GM19395 (cell line): Measurements from ENCODE around the gene C1QL4.
A peak's percentile ranks its signal among the peaks of the same experiment; 100 is the strongest.
"Not testable (repeated sequence)": the region's sequence is repeated elsewhere in the genome, so short reads cannot be mapped to it uniquely, and the experiment has no call there.

ENCODE experiments used
- ATAC-seq: cut with Tn5 transposase; IDR thresholded peaks from one replicate; pipeline ENCODE4 v1.9.1; 2021; ENCODE audit warnings: mild to moderate bottlenecking, moderate library complexity; ENCODE audit not compliant: unreplicated experiment

The C1QL4 gene

DNA sequence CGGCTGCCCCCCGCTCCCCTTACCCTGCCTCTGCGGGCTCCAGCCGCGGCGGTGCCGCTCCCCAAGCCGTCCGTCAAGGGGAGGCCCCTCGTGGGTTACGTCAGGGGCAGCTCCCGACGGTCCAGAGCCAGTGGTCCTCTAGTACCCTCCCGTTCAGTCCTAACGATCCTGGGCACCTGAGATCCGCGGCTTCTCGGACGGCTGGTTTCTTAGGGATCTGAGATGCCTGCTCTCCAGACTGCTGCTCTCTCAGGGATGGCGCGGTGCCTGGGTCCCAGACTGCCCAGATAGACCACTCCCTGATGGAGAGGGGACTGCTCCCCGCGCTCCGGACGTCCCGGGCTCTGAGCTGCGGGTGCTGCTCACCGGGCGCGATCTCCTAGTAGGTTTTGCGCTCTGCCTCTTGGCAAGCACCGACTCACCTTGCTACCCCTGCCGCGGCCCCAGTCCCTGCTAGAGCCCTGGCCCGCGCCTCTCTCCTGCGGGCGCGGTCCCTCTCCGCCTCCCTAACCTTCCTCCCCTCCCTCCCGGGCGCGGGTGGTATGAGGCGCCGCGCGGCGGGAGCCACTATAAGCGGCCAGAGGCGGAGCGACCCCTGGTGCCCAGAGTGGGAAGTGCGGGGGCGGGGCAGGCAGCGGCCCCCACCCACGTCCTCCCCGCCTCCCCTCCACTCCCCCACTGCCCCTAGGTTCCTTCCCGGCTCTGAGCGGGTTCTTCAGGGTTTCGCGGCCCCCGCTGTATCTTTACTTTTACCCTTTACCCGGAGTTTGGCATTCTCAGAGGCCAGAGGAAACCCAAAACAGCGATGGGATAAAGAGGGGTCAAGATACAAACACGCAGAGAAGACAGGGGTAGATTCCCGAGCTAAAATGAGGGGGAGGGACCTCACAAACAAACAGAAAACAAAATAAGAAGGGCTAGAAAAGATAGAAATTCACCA, at the start of gene C1QL4:
C1QL4 (minus strand) TSS at position 544 of the 940 bp plus-strand sequence. CDS start 711 bp downstream, outside the sequence.
- peak; percentile 72 for ATAC-seq

DNA sequence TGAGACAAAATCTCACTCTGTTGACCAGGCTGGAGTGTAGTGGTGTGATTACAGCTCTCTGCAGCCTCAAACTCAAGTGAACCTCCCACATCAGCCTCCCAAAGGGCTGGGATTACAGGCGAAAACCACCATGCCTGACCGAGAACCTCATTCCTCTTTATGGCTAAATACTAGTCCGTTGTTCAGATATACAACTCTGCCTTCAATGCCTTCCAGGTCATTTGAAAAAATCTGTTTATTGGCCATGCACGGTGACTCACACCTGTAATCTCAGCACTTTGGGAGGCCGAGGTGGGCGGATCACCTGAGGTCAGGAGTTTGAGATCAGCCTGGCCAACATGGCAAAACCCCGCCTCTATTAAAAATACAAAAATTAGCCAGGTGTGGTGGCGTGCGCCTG, 43.2 kb upstream of the C1QL4 start:
- ATAC-seq = not testable (repeated sequence)

DNA sequence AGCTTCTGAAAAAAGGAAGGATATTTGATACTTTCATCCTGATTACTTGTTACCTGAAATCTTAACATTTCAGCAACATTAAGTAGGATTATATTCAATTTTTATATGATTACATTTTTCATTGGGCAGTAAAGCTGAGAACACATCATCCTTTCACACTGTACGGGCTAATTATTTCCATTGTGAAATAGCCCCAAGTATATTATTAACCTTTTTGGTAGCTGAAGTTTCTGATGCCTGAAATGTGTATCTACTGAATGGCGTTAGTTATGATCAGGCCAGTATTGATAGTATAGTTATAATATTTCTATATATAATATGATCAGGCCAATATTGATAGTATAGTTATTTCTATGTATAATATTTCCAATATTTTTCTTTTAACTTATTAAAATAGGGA, 40.4 kb upstream of the C1QL4 start:
- ATAC-seq = no peak

DNA sequence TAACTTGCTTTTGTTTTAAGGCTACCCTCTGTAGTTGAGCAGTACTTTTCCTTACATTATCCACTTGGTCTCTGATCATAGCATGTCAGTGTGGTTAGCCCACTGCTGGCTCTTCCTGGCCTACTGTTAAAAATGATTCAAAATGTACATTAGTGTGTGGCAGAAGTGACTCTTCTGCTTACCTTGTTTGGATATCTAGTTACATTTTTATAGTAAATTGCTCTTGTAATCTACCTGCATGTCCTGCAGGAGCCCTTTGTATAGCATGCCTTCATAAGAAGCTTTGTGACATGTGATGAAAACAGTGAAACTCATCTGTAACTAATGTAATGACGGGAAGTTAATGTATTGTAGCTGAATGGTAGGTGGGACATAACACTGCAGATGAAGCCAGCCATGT, 38.4 kb upstream of the C1QL4 start:
- ATAC-seq = peak; percentile 53

DNA sequence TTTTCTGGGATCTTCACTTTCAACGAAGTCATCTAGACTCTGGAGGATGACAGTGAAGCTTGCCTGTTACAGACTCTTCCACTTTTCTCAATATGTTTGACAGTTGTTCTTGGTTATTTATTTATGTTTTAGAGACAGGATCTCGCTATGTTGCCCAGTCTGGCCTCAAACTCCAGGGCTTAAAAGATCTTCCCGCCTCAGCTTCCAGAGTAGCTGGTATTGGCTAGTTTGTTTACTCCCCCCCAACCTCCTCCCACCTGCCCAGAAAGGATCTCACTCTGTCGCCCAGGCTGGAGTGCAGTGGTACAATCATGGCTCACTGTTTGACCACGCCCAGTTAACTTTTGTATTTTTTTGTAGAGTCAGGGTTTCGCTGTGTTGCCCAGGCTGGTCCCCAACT, 33.6 kb upstream of the C1QL4 start:
- no peak for ATAC-seq

DNA sequence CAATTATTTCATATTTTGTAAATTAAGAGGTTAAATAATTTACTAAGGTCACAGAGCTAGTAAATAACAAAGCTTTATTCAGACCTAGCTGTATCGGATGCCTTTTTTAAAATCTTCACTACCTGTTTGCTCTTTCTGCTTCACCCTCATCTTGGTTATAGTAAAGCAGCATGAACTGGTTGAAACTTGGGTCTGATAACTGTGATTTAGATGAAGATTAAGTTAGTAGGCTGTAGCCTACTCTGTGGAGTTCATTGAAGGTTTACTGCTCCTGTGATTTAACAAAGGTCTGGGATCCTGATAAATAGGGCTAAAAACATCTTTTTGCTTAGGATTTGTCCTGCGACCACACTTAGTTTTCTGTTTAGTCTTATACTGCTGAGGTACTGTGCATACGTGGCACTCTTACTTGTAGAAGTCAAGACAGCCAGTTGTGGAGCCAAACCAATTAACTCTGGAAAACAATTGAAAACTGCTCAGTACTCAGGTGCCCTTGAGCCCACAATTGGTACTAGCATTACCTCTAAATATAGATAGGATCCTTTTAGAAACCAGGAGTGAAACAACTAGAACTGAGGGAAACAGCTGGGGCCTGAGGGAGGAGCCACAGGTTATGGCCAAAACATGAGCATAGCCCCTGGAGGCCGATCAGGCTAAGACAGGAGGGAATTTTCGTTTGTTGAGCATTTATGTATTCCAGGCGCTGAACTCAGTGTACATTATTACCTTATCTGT, 32.6 kb upstream of the C1QL4 start:
- peak; percentile 60 for ATAC-seq

DNA sequence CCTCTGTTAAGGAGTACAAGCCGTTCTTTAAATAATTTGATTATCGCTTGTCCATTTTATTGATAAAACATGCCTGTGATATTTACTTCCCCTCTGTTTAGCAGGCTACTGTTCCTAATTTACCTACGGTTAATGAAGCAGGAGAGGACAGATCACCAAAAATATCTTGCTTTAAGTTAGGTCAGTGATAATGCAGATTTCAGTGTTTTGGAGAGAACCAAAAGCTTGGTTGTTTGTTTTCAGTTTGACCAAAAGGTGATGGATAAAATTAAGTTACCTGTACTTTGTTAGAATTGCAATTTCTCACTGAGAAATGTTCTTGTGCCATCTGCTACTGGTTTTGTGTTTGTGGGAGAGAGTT, 31.2 kb upstream of the C1QL4 start:
- ATAC-seq = no peak

DNA sequence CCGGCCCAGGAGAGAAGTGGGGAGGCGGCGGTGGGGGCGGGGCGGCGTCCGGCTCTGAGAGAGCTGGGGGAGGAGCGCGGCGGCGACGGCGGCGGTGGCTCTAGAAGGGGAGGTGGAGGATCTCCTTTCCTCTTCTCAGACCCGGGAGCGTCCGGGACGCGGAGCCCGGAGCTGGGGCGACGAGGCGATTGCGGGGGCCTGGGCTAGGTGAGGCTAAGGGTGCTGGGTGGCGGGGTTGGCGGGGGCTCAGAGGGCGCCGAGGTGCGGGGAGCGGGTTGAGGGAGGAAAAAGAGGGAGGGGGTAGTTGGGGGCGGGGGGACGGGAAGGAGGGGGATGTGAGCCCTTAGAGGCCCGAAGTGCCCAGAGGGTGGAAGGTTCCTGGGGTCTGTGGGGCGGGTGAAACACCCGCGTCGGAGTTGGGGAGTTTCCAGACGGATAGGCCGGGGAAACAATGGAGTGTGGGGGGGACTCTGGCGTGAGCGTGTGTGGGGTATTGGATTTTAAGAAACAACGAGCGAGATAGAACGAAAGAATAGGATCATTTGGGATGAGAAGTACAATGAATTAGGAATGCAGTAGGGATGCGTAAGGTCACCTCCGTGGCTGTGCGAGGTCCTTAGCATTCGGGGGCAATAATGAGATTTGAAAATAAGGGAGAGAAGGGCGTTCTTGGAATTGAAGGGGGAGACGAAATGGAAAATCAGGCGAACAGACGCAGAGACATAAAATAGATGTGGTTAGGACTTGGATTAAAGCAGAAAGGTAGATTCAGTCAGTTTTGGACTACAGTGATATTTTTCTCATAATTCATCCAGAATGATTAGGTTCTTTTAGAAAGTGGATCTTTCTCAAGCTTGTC, 30.6 kb upstream of the C1QL4 start, which contains the start of gene SPATS2:
SPATS2 (plus strand) TSS at position 82 of the 859 bp plus-strand sequence. CDS start 93,551 bp downstream, outside the sequence.
- no peak for ATAC-seq

DNA sequence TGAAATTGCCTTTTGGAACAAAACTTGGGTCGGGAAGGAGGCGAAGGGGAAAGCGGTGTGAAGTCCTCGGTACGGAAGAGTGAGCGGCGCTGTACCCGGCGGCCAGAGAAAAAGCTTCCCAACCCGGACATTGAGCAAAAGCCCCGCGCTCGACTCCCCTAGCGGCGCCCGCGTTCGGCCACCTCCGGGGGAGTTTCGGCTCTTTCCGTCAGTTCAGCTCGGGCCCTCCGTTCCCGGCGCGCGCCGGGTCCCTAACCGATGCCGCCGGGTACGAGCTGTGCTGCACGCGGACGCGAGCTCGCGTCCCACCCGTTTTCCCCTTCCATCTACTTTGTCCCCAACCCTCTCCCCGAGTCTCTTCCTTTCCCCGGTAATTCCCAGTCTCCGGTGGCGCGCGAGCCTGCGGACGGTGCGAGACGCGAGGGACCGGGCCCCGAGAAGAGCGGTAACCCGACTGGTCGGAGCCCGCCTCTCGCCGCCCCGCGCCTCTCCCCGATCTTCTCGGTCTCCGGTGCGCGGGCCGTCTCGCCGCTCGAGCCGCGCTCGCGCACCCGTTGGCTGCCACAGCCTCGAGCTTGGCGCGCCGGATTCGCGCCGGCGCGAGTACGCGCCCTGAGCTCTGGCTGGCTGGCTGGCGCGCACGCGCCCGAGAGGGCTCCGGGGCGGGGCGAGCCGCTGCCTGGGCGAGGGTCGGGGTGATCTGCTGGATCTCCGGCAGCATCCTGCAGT, 29.8 kb upstream of the C1QL4 start:
- peak; percentile 64 for ATAC-seq

DNA sequence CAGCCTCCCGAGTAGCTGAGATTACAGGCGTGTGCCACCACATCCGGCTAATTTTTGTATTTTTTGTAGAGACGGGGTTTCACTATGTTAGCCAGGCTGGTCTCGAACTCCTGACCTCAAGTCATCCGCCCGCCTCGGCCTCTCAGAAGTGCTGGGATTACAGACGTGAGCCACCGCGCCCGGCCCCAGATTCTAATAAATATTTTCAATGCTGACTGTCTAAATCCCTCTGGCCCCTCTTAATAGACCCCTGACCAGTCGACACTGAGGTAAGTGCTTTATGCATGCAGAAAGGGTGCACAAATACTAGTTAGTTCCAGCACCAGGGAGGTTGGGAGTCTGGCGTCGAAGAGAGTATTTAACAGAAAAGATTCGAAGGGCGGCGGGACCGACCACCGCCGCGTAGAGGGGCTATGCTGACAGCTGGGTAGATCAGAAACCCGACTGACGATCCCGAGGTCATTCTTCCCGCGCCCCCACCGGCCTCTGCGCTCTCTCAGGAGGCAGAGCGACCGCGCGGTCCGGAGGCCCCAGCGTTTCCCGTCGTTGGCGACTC, 29.2 kb upstream of the C1QL4 start:
- ATAC-seq = peak; percentile 7

DNA sequence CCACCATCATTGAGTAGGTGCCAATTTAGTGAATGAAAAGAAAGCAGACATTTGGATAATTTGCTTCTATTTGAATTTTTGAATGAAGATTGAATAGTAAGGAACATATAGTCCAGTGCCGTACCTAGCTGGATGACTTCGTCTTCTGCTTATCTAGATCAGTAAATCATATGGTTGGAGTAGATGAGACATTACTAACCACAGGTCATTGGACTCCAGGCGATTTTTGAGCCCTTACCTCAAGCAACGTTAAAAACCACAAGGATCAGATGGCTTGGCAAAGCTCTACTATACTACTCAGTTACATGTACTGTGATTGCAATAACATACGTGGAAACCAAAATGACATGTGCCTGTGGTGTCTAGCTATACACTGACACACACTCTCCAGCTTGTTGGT, 28.6 kb upstream of the C1QL4 start:
- no peak for ATAC-seq

DNA sequence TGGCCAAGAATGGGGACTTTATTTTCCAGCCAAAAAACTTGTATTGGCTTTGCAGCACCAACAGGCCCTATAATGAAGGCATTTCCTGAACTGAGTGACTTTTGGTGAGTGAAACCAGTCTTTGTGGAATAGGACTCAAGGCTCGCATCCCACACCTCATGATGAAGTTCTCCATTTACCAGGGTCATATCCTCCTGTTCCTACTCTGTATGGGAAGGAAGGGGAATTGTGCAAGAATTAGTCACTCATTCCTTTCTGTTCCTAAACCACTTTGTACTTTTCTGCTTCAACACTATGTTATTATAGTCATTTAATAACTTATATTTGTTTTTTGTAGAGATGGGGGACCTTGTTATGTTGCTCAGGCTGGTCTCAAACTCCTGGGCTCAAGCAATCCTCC, 28.0 kb upstream of the C1QL4 start:
- ATAC-seq = no peak

DNA sequence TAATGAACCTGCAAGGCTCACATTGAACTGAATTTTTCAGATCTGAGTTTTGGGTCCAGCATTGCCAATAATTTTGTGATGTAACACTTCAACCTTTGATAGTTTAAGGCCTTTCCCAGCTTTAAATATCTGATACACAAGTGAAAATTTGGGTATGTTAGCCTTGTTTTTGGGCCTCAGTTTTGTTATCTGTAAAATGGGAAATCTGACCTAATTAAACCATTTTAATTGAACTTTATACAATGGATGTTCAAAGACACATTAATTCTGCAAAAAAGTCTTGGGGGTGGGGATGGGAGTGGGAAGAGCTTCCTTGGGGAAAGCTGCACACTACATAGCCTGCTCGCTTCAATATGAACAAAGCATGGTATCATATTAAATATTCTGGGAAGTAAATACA, 25.1 kb upstream of the C1QL4 start:
- no peak for ATAC-seq

DNA sequence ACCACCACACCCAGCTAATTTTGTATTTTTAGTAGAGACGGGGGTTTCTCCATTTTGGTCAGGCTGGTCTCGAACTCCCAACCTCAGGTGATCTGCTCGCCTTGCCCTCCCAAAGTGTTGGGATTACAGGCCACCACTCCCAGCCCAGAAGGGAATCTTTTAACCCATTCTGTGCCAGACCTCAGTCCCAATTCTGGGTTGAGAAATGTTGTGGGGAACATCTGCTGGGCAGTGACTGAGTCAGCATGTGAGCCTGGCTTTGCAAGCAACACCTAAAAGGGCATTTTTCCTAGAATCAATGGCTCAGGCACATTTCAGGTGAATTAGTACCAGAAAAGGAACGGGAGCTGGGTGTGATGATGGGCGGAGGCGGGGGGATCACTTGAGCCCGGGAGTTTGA, 22.7 kb upstream of the C1QL4 start:
- ATAC-seq = no peak

DNA sequence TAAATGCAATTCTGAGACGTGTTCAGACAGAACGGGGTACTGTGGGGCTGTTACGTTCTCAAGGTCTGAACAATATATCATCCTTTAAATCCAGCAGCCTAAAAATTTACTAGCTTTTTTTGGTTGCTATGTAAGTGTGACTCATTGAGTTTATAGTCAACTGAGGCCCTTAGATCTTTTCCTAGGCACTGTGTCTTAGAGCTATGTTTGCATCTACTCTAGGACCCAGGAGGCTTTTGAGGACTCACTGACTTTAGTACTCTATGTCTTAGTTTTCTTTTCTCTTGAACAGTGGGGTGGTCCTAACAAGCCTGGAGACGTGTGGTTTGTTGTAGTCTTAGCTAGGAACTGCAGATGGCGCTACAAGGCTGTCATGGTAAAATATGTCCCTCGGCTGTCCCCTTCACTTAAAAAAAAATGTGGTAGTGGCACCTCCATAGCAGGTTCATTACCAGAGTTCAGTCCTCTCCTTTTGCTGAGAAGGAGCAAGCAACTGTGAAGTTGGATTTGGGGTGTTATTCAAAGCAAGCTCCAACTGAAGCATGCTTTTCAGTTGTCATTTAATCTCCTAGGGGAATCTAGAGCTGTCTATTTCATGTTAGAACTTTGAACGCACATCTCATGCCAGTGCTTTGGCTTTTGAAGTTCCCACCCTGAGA, 21.6 kb upstream of the C1QL4 start:
- ATAC-seq = no peak

DNA sequence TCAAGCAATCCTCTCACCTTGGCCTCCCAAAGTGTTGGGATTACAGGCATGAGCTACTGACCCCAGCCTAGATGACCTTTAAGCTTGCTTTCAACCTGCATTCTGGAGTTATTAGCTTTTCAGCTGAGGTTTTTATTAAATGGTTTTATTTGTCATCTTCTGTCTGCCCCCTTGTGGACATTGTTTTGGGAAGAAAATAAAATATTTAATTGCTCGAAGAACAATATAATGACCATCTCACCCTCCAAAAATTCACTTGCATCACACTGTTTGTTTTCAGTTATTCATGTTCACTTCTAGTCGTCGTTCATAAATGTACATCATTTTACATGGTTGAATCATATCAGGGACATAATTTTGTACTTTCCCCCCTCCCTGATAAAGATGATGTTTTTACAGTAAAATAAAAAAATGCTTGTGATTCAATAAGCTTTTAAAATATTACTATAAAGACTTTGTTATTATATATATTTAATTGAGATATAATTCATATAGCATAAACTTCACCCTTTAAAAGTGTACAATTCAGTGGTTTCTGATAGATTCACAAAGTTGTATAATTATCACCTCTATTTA, 20.2 kb upstream of the C1QL4 start:
- ATAC-seq = no peak

DNA sequence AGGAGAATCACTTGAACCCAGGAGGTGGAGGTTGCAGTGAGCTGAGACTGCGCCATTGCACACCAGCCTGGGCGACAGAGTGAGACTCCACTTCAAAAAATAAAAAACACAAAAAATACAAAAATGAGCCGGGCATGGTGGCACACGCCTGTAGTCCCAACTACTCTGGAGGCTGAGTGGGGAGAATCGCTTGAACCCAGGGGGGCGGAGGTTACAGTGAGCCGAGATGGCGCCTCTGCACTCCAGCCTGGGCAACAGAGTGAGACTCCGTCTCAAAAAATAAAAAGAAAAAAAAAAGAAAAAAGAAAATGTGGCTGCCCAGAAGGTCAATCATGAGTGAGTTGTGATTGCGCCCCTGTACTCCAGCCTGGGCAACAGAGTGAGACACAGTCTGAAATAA, 18.9 kb upstream of the C1QL4 start:
- ATAC-seq = no peak

DNA sequence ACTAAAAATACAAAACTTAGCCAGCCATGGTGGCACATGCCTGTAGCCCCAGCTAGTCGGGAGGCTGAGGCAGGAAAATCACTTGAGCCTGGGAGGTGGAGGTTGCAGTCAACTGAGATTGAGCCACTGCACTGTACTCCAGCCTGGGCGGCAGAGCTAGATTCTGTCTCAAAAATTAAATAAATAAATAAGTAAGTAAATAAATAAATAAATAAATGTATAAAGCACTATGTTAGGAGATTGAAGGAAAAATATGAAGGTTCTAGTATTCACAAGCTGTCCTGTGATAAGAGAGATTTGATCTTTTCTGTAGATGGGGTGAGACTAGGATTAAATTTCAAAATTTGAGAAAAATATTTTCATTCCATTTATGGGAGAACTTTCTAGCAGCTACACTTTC, 15.4 kb upstream of the C1QL4 start:
- ATAC-seq = no peak

DNA sequence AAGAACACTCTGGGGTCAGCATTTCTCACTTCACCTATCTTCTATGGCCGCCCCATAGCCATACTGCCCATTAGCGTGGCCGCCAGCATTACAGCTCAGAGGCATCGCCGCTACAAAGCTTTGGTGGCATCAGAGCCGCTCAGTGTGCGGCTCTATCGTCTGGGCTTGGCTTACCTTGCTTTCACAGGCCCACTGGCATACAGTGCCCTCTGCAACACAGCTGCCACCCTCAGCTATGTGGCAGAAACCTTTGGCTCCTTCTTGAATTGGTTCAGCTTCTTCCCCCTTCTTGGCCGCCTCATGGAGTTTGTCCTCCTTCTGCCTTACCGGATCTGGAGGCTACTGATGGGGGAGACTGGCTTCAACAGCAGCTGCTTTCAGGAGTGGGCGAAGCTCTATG, 12.3 kb upstream of the C1QL4 start:
- no peak for ATAC-seq
